ENCODE measurements around the gene ZNF526.

Gene ZNF526

DNA sequence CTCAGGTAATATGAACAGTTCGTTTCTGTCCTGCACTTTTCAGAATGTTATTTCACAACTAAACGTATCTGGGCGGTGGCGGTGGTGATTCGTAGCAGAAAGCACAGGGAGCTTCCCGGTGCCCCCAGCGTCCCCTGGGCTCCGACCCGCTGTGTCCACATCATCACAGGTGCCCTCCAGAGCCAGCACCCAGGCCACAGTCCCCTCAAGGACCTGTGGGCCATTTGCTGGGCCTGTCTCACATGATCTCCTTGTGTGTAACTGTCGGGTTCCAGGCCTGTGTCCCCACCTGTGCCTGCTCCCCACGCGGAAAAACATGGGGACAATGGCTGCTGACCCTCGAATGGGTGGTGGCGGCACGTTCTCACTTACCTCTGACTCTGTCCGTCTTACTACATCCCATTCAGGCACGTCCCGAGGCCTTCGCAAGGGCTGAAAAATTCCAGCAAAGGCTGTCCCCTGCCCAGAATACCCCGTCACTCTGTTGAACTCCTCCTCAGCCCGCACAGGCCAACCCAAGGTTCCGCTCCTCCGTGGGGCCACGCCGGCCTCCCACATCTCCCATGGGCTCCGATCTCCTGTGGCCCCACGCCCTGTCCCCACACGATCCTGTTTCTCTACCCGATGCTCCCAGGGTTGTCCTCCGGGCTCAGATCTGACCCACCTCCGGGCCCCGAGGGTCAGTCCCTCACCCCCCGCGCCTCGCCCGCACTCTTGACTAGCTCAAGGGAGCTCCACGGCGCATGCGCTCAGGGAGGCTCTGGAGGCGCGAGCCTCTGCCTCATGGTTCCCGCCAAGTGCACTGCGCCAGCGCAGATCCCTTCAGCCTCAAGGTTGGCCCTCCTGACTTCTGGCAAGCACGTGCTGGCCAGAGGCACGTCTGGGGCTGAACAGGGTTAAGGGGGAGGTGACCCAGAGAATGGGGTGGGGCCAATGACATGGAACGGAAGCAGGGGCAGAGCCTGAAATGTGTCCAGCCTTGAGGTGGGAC, 23.8 kb upstream of the ZNF526 start:
- no peak for DNase-seq

DNA sequence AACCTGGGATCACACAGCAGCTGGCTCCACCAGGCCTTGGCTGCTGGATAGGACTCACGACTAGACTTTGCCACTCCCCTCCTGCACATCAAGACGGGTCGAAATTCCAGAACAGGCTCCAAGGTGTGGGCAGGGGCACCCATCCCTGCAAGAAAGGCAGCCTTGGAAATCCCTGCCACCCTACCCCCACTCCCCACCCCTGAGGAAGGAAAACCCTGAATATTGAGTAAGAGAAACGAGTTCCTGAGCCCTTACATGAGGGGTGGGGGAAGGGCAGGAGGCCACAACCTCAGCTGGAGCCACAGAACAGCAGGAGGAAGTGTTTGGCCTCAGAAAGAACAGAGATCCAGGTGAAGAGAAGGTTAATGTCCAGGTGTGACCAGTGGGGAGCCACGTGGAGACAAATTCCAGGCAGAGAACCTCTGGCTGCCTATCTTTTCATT, 22.7 kb upstream of the ZNF526 start:
- DNase-seq: no peak

DNA sequence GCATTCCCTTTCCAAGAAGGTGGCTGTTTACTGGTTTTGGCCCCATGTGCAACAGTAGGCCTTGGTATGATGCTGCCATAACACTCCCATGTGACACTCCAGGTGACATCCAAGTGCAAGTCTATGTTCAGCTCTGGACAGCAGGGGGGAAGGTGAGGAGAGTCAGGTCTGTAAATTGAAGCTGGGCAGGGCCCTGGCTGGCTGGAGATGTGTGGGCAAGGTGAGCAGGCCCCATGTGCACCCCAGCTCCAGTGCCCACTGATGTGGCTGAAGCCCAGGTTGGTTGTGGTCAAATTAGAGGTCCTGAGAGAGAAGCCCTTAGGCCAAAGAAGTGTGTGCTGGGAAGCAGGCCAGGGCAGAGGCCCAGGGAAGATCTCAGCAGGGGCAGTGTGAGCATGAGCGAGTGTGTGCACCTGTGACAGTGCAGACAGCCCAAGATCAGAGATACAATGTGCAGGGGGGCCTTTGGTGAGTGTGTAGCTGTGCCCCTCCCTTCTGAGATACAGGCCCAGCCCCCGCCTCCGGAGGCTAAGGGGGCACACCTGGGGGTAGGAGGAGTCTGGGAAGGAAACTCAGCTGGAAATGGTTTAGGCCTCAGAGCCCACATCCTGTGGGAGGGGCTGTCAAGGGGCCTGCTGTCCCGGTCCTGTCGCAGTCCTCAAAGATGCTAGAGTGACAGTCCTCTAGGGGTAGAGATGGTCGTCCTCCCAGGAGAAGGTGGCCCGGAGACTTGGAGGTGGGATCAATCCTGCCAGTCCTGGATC, 21.3 kb upstream of the ZNF526 start:
- no peak for DNase-seq

DNA sequence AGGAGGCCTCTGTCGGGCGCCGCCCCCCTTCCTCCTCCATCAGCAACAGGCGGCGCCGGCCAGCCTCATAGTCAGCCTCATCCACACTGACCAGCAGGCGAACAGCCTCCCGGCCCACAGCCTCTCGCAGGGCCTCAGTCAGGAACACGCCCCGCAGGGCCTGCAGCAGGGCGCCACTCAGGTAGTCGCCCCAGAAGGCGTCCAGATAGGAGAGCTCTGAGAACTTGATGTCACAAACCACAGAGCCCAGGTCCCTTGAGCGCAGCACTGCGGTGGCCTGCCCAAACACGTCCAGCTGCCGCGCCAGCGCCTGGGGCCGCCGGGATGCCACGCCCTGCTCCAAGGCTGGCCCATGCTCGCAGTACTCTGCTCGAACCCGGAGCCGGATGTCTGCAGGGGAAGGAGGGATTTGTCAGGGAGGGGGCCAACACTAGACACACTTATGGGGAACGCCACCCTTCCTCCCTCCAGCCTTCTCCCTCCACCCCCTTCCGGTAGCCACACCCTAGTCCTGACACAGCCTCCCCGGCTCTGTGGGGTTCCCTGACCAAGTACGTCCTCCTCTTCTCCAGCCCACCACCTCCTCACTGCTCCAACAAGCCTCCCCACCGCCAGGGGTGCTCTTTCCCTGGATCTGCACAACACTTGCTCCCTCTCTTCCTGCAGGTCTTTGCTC, 20.5 kb upstream of the ZNF526 start:
- DNase-seq: no peak

DNA sequence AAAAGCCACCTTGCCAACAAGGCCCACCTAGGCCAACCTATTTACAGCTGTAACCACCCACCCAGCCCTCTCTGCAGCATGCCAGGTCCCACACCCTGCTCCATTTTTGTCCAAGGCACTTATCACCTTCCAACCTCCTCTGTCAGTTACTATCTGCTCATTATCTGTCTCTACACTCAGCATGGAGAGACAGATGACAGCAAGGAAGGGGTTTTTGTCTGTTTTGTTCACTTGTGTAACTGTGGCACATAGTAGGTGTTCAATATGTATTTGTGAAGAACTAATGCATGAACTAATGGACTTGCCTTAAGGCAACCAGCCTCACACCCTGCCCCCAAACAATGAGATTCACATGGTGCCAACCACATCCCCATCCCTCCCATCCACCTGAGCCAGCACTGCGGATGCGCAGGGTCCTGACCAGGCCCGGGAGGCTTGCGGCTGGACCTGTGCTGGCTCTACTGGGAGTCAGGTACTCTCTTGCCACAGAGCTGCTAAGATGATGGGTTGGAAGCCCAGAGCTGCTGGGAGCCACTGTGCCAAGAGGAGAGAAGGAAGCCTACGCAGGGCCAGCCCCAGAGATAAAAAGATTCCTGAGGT, 19.9 kb upstream of the ZNF526 start:
- no peak for DNase-seq

DNA sequence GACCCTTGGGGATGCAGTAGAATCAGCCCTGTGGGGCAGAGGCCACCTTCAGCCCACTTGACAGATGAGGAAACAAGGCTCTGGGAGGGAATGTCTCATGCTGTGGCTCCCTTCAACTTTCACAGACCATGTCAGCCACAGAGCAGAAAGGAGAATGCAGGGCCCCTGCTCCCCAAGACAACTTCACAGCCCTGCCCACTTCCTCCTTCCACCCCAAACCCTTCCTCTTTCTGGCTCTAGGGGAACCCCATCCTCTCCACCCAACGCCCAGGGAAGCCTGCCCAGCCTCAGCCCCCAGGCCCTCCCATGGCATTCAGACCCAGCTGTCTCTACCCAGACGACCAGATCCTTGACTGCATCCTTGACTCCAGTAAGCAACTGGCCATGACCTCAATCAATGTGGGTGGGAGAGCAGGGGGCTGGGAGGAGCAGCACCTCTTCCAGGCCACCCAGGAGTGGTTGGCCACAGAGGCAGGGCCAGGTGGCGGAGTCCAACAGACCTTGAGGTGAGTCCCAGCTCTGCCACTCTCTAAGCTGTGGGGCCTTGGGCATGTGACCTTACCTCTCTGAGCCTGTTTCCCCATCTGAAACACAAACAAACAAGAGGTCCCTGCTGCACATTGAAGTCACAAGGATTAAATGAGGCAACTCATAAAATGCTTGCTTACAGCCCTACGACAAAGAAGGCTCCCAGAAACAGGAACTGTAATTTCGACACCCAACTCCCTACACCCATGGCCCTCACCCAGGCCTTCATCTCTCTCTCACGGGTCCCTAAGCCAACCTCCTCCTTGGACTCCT, 18.4 kb upstream of the ZNF526 start:
- DNase-seq: no peak

DNA sequence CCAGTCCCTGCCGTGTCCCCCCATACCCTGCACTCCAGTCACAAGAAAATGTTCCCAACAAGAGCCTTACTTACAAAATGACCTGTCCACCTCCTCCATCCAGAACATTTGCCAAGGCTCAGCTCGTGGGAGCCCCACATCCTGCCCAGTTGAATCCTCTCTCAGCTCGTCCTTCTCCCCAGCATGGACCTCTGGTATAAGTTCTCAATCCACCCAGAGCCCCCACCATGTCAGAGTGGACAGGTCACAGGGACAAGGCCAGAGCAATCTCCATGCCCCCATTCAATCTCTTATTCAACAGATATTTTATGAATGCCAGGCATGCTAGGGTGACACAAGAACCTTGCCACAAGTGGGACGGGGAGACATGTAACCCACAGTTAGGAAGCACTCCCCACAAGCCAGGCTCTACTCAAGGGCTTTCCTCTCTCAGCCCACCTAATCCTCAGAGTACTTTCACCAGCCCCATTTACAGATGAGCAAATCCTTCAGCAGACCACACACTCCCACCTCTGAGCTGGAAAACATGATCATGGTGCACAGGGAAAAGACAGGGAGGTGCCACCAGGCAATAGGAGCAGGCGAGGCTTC, 17.7 kb upstream of the ZNF526 start:
- DNase-seq: no peak

DNA sequence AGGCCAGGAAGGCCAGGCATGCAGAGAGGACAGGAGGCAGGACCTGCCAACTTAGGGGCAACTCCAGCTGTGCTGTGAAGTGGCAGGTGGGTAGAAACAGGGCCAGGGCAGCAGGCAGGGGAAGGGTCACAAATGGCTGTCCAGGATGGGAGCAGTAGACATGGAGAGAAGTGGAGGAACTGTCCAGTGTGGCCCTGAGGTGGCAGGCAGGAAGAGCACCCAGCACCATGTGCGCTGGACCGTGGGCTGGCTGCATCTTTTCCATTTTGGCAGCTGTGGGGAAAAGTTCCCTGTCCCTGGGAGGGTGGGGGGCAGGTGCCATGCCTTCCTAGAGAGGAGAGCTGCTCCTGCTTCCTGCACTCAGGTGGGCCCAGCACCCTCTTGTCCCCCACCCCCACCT, 16.4 kb upstream of the ZNF526 start:
- no peak for DNase-seq

DNA sequence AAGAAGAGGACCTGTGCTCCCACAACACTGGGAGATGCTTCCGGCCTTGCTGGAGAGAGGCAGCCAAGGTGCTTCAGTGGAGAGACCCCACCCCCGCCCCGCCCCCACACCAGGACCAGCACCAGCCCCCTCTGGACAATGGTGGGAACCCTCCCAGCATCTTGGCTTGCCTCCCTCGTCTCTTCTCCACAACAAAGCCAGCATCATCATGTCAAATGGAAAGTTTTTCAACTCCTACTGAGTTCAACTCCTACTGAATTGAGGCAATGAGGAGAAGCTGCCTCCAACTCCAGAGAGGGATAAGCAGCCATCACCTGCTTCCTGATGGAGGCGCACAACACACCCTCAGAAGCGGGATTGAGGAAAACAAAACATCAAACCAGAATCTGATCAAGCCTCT, 15.4 kb upstream of the ZNF526 start:
- no peak for DNase-seq

DNA sequence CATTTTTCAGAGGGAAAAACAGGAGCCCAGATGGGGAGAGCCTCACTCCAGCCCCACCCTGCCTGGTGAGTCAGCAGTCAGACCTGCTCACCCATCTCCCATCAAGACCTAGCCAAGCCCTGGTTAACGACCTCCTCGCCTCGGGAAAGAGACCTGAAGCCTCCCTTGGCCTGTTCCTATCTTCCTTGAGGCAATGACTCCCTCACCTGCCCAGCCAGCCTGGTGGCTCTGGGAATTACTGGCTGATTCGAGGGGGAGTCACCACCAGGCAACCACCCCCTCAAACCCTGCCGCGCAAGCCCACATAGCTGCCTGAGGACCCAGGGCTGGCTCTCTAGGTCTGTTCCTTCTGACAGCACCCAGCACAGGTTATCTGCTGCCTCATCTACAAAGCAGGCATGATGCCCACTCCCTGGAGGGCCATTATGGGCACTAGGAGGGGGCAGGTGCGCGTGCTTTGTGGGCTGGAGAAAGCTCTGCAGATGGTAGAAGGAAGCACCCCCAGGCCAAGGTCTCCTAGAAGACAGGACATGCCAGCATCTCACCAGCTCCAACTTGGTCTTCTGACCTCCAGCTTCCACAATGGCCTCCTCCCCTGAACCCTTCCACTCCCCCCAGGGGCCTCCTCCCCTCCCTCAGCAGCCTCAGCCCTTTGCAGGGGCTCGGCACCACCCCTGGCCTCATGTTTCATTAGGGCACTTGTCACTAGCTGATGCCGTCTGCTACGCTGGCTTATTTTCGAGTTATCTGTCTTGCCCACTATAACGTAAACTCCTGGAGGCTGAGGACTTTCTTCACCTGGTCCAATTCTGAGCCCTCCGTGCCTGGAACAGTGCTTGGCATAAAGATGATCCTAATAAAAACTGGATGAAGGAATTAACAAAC, 13.0 kb upstream of the ZNF526 start:
- no peak for DNase-seq

DNA sequence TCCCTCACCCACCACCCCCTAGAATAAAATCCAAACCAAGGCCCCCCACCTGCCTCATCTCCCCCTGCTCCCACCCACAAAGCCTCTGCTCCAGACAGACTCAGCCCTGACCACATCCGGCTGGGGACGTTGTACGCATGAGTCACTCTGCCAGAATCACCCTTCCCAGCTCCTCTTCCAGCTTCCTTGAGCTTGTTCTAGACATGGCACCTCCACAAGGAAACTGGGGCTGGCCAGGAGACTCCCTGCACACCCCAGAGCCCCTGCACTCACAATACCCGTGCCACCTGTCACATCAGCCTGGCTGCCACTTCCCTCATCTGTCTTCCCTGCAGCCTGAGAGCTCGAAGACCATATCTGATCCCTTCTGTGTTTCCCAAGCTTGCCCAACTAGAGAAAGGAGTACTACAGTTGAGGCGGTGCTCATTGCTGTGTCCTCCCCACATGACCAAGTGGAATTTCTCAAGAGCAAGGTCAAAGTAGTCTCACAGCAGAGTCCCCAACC, 12.3 kb upstream of the ZNF526 start:
- no peak for DNase-seq

DNA sequence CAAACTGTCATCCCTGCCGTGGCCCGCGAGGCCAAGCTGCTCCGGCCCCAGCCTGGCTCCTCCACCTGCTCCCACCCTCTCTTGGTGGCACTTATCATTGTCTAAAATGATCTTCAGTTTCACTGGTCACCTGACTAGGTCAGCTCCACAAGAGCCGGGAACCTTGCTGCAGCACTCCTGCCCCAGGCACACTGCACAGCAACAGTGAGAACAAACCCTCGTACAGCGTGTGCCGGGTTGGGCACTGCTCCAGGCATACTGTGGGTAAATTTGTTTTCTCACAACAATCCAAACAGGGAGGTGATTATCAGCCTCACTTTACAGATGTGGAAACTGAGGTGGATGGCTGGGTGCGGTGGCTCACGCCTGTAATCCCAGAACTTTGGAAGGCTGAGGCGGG, 11.5 kb upstream of the ZNF526 start:
- no peak for DNase-seq

DNA sequence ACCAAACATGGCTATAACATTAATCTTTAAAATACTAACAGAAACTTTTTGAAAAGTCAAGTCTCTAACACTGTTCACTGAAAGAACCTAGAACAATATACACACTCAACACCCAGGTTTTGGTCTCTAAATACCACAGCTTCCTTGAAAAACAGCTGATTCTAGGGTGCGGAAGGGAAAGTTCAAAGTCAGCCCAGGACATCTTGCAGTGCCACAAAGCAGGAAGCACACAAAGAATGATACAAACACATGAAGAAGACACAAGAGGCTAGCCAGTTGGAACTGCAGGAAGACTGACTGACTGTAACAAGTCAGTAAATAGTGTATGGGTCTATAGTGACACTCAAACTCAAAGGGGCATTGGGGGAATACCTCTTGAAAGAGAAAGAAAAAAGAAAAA, 7.2 kb upstream of the ZNF526 start:
- no peak for DNase-seq

DNA sequence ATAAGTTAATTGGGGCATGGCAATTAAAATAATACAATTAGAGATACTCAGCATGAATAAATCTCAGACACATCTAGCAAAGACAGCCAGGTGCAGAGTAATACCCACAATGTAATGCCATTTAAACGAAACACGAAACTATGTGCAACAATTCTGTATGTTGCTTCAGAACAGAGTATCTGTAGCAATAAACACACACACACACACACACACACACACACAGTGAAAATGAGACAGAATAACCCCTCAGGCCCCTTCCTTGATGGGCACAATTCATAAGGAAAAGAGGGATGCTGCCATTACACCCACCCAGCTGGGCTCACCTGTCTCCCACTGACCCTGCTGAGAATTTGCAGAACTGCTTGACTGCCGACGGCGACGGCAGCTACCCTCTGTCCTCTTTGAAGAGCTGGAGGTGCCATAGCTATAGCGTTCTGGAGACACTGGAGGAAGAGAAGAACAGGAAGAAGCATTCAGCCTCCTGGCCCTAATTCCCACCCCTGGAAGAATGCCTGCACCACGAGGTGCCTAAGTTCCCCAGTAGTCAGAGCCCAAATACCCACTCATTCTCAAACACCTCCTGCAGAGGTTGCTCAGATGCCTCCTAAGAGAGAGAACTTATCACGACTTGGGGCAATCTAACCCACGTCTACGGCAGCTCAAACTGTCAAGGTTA, 5.2 kb upstream of the ZNF526 start:
- no peak for DNase-seq

DNA sequence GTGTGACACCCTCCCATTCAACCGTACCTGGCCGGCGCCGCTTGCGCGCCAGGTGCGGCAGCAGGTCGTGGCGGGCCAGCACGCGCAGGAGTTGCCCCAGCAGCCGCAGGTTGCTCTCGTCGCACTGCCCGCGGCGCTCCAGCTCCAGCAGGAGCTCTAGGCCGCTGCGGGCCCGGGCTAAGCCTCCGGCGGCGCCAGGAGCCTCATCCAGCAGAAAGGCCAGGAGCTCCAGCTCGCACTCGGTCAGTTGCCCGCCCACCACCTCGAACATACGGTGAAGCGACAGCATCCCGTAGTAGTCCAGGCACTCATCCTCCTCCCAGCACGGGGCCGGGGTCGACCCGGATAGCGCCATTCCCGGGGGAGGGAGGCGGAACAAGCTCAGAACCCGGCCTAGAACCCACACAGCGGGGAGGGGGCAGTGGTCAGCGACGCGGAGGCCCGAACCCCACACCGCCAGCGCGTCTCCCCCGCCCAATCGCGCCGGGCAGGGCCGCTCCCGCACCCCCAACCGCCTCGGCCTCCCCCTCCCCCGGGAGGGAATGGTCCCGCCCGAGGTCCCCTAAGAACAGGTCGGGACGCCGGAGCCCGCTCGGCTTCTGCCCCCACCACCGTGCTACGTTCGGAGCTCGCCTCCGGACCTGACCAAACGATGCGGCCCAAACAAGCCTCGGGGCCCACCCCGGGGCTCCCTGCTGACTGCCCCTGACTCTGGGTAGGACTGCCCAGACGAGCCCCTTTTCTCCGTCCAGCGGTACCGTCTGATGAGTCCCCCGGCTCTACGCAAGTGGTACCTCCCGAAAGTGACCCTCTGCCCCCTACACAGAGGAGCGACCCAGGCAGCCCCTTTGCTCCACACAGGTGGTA, 3.2 kb upstream of the ZNF526 start:
- peak; percentile 33 for DNase-seq

DNA sequence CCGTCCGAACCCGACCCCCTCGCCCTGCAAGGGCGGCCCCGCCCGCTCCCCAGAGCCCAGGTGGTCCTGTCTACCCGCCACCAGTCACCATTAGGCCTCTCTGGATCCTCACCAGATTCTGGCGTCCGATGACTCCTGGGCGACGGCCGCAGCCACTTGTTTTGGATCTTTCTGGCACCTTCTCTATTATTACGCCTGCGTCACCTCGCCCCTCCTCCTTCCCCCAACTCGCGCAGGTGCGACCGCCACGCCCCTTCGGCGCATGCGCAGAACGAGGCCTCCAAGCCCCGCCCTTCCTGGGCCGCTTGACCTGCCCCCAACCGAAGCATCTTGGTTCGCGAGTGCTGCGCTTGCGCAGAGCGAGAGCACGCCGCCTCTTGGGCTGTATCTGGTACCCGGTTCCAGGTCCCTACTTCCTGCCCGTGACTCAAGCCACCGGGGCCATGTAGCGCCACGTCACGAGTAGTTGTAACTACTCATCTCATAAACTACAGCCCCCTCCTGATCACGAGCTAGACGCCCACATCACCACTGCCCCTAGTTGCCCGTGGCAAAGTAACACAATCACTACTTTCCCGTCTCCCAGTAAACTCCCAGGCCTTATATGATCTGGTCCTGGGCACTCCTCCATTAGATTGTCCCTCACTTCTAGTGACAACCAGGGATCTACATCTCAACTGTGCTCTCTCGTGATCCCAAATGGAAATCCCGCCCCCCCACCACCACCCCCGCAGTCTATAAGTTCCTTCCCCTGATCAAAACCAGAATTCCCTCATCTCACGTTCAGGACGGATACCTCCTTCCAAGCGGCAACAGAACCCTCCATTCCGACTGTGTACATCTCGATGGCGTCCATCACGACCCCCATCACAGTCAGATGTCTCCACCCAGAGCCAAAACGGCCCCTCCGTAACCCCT, 2.3 kb upstream of the ZNF526 start, which contains the start of gene DEDD2:
Gene DEDD2, minus strand, starts transcription at position 158 of the 918 bp plus-strand sequence. CDS start 670 bp downstream, outside the sequence.
- DNase-seq: peak; percentile 85

DNA sequence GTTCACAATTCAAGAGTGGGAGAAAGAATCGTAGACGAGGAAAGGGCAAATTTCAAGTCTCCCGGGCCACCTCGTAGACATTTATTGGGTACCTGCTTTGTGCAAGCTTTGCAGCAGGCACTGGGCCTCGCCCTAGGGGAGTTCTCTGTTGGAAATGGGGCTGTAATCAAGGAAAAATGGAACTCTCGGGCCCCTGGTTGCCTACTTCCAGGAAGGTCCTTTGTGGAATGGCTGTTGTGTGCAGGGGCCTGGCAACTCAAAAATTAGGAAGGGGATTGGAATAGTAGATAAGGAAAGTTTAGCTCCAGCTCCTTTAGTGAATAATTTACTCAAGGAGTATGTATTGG, 612 bp downstream of the ZNF526 start:
- DNase-seq: no peak

Measured in NCI-H1092 (cell line).